D721Med (cell line): ENCODE results near the gene CACNA2D2.

Experiments used
- DNase-seq: peaks from one replicate; pipeline ENCODE4 v3.0.0; 2011; ENCODE audit warnings: low spot score; ENCODE audit not compliant: insufficient read length
- FAIRE-seq: peaks from 2 replicates; lab custom pipeline; 2011; peaks lifted over from hg19 to GRCh38; lab: Jason Lieb, UNC
- CTCF ChIP-seq: IDR thresholded peaks from 2 replicates; pipeline ENCODE4 v1.5.1; 2012; ENCODE audit warnings: mild to moderate bottlenecking, control low read depth; ENCODE audit not compliant: insufficient read depth; ENCODE audit errors: missing control alignments

Gene CACNA2D2

GRCh38 chr3:50464569-50464968 is 38.9 kb downstream of the CACNA2D2 start:
- no peak for DNase-seq
- TF ChIP-seq CTCF = no peak
- no peak for FAIRE-seq

DNA sequence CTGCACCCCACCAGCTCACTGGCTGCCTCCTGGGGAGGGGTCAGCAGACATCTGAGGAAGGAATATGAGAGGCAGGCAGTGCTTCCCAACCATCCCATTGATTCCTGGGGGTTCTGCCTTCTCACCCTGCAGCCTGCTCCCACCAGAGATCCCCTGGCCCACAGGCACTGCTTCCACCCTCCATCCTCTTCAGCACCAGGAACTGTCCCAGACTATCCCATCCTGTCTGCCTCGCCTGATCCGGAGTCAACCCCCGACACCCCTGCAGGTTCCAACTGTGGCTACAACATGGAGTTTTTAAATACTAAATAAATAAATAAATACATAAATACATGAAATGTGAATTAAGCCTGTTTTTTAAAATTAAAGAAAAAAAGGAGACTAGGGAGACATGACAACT is 43.6 kb downstream of the CACNA2D2 start:
- DNase-seq (no peak), FAIRE-seq (no peak)
- TF ChIP-seq CTCF = no peak

DNA sequence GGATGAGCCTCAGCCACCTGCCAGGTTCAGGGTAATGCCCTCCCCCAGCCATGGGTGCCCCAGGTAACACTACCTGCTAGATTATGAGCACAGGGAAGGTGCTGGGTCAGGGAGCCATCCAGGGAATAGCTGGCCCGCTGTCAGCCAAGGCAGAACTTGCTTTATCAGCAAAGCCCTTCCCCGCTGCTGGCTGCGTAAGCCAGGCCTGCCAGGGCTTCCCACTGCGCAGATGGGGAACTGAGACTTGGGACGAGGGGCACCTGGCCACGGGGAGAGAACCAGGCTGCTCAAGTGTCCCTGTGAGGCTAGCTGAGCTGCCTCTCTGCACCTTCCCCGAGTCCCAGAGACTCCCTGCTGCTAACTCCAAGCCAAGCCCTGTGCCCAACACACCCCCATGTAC is 45.4 kb downstream of the CACNA2D2 start:
- TF ChIP-seq CTCF = no peak
- no peak for FAIRE-seq
- no peak for DNase-seq

- DNase-seq (no peak), FAIRE-seq (no peak)
- TF ChIP-seq CTCF = no peak
Measured at GRCh38 chr3:50455161-50456018, 48.0 kb downstream of the CACNA2D2 start.

DNA sequence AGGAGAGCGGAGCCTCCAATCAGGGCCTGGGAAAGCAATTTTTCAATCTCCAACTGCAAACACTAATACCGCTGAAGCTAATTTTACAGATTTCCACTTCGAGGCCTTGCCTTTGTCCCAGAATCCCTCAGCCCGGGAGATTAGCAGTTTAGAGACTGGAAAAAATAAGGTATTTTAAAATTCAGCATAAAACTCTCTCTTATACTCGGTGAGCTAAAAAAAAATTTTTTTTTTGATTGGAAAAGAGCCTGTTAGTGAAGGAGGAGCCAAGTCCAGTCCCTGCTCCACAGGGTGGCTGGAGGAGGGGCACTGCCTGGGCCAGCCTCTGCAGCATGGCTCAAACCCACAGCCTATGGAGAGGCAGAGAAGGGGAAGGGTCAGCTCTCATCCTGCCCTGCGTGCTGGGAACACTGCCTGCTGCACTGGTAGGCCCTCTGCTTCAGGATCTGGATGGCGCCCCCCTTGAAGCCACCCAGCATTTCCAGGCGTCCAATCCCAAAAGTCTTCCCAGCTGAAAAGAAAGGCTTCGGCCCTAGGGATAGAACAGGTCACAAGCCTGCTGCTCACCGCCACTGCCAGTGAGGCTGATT is 48.9 kb downstream of the CACNA2D2 start:
- no peak for TF ChIP-seq CTCF
- FAIRE-seq (no peak), DNase-seq (no peak)

GRCh38 chr3:50453907-50454306 is 49.5 kb downstream of the CACNA2D2 start:
- DNase-seq (no peak), FAIRE-seq (no peak)
- no peak for TF ChIP-seq CTCF
